Tibial nerve (tissue), 3 donors: ENCODE measurements around the gene KDM4B.

Experiments used
- CTCF ChIP-seq, 5 experiments: fragments of 200-600 bp in 3 of 5; fragments of 450-650 bp in 2 of 5; sonication (generic) in 3 of 5; IDR thresholded peaks; one replicate each; pipeline ENCODE4 v1.5.1; 2016 to 2019; ENCODE audit warnings: antibody characterized with exemption in 5 of 5, mild to moderate bottlenecking in 3 of 5, moderate library complexity in 2 of 5
- POLR2A ChIP-seq, 2 donors: fragments of 450-650 bp; IDR thresholded peaks; one replicate each; pipeline ENCODE4 v1.6.1; 2017; ENCODE audit warnings: antibody characterized with exemption in 2 of 2, mild to moderate bottlenecking in 2 of 2, moderate library complexity in 2 of 2

- TF ChIP-seq CTCF (IDR thresholded peaks at IDR 0.05) = no peak
- TF ChIP-seq POLR2A (IDR thresholded peaks at IDR 0.05) = no peak
Measured at GRCh38 chr19:5155586-5156210, 186.8 kb downstream of the KDM4B start.
